Duodenal mucosa (tissue), 2 donors: ENCODE data around the gene SOX6.

Experiments used
- H3K27ac ChIP-seq: one replicate; pipeline ENCODE4 v1.7.0; 2013; ENCODE audit warnings: low read depth, low read length
- H3K27me3 ChIP-seq, 2 donors: one replicate each; pipeline ENCODE4 v1.7.0; 2013; ENCODE audit warnings: low read length in 2 of 2, control low read depth in 1 of 2; ENCODE audit not compliant: insufficient read depth in 2 of 2, control insufficient read depth in 1 of 2
- H3K36me3 ChIP-seq, 2 donors: one replicate each; pipeline ENCODE4 v1.7.0; 2013; ENCODE audit warnings: low read length in 2 of 2, control low read depth in 1 of 2; ENCODE audit not compliant: insufficient read depth in 2 of 2, control insufficient read depth in 1 of 2
- H3K4me1 ChIP-seq, 2 donors: one replicate each; pipeline ENCODE4 v1.7.0; 2013; ENCODE audit warnings: low read length in 2 of 2, control low read depth in 1 of 2; ENCODE audit not compliant: insufficient read depth in 2 of 2, control insufficient read depth in 1 of 2
- H3K4me3 ChIP-seq, 2 donors: one replicate each; pipeline ENCODE4 v1.7.0; 2013; ENCODE audit warnings: low read length in 2 of 2, low read depth in 1 of 2
- H3K9ac ChIP-seq, 2 donors: one replicate each; pipeline ENCODE4 v1.7.0; 2013; ENCODE audit warnings: low read length in 2 of 2, low read depth in 1 of 2
- H3K9me3 ChIP-seq, 2 donors: one replicate each; pipeline ENCODE4 v1.7.0; 2013; ENCODE audit warnings: low read length in 2 of 2, control low read depth in 1 of 2; ENCODE audit not compliant: control insufficient read depth in 1 of 2

SOX6 gene

DNA sequence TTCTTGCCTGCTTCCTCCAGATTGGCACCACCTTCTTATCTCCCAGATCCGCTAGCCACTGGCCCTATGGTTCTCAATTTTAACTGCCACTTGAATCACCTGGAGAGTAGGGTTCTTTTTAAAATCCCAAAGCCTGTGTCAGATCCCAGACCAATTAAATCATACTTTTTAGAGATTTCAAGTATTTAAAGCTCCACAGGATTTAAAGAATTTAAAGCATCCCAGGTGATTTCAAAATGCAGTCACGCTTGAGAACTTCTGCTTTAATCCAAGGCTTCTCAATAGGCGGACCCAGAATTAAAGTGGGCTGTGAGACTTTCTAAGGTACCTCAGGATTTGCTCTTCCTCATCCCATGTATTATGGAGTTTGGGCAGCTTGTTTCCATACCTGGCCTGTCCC, 400.0 kb downstream of the SOX6 start:
- no peak overlapping the region for H3K27ac ChIP-seq
- H3K9ac ChIP-seq = no peak overlapping the region
- H3K36me3 ChIP-seq = no peaks in the 10 kb centered on the region
- H3K4me3 ChIP-seq = no peak overlapping the region
- no peaks in the 10 kb centered on the region for H3K27me3 ChIP-seq
- no peaks in the 10 kb centered on the region for H3K4me1 ChIP-seq
- H3K9me3 ChIP-seq = no peaks in the 10 kb centered on the region

DNA sequence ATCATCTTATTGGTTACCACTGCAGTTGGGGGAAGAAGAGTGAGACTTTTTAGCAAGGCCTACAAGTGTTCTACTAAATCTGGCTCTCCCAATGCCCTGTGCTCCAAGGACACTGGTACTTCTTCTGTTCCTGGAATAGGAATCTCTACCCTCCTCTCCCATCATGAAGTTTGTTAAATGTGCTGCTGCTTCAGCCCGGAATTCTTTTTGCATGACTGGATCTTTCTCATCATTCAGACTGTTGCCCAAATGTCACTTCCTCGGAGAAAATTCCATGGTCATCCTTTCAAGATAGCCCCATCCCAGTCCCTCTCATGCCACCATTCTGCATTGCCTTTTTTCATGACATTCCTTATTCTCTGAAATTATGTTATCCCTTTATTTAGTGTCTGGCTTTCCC, 400.8 kb downstream of the SOX6 start:
- Histone ChIP-seq H3K9ac (no peak overlapping the region), H3K36me3 (no peaks in the 10 kb centered on the region), H3K9me3 (no peaks in the 10 kb centered on the region), H3K27me3 (no peaks in the 10 kb centered on the region), H3K4me1 (no peaks in the 10 kb centered on the region), H3K4me3 (no peak overlapping the region), H3K27ac (no peak overlapping the region)

DNA sequence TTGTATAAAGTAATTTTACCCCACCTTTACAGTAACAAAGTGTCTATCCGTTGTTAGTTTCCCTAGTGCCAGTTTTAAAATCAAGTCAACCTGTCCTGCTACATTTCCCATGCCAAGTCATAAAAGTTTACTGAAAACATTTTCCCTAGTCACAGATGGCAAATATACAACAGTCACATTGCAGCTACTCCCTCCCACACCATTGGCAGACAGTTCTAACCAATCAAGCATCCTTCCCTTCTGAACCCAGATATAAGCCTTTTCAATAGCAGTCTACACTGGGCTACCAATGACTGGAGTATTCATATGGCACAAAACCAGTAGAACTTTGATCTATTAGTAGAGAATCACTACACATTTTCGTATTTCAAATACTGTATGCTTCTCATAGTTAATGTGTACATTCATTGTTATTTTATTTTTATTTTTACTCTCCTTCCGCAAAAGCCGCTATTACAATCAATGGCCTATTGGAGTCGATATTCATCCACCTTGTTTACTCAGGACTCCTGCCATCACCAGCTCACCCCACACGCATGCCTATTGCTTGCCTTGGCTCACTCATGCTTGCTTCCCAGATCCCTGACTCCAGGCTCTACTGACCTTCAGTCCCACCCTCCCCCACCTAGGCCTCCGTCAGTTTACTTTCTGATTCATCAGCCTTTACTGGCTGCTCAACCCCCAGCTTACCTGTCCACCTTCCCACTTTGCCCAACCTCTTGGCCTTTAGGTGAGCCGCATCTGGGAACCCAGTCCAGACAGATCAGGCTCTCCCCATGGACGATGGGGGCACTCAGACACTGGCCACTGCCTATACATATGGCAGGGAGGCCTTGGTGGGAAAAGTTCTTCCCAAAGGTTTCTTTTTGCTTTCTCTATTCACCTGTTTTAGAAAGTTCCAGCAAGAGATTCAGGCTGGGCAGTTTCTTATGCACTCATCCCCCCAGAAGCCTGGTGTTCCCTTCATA, 408.4 kb downstream of the SOX6 start:
- H3K4me1 ChIP-seq = no peaks in the 10 kb centered on the region
- peaks cover 0 to 5% of the 10 kb centered on the region in 2 donors for H3K9me3 ChIP-seq
- H3K4me3 ChIP-seq = no peak overlapping the region
- no peaks in the 10 kb centered on the region for H3K27me3 ChIP-seq
- no peak overlapping the region for H3K9ac ChIP-seq
- H3K36me3 ChIP-seq = no peaks in the 10 kb centered on the region
- H3K27ac ChIP-seq = no peak overlapping the region

GRCh38 chr11:15945726-15946125, 410.6 kb downstream of the SOX6 start:
- H3K4me1 ChIP-seq = no peaks in the 10 kb centered on the region
- H3K9me3 ChIP-seq = peaks cover 0 to 5% of the 10 kb centered on the region in 2 donors

DNA sequence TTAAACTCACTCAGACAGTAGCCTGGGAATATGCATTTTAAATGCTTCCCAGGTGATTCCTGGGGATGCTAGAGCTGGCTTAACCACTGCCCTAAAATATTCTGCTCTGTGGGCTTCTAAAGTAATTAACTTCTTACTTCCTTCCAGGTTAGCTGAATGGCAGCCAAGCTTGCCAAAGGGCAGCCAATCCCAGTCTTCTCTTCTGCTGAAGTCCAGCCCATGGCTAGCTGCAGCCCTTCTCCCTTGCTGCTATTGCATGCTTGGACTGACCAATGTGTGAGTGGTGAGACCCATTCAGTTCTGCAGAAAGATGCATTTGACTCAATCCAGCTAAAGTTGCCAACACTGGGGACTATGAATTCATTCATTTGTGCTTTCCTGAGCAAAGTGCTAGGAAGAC, 411.9 kb downstream of the SOX6 start:
- Histone ChIP-seq H3K9ac (no peak overlapping the region), H3K9me3 (peaks cover 0 to 5% of the 10 kb centered on the region in 2 donors), H3K4me3 (no peak overlapping the region), H3K36me3 (no peaks in the 10 kb centered on the region), H3K27ac (no peak overlapping the region), H3K4me1 (no peaks in the 10 kb centered on the region), H3K27me3 (no peaks in the 10 kb centered on the region)

More at GRCh38 chr11:15945726-15946125, 410.6 kb downstream of the SOX6 start:
- Histone ChIP-seq H3K36me3 (no peaks in the 10 kb centered on the region), H3K27me3 (no peaks in the 10 kb centered on the region), H3K4me3 (no peak overlapping the region), H3K9ac (no peak overlapping the region), H3K27ac (no peak overlapping the region)

- Histone ChIP-seq H3K27ac (no peak overlapping the region), H3K9me3 (peaks cover 0 to 5% of the 10 kb centered on the region in 2 donors), H3K4me3 (no peak overlapping the region), H3K9ac (no peak overlapping the region), H3K4me1 (no peaks in the 10 kb centered on the region), H3K36me3 (no peaks in the 10 kb centered on the region), H3K27me3 (no peaks in the 10 kb centered on the region)
These were observed 412.7 kb downstream of the SOX6 start for GRCh38 chr11:15943418-15944197.

GRCh38 chr11:15942936-15943335, 413.4 kb downstream of the SOX6 start:
- H3K27me3 ChIP-seq = no peaks in the 10 kb centered on the region
- peaks cover 0 to 5% of the 10 kb centered on the region in 2 donors for H3K9me3 ChIP-seq
- no peak overlapping the region for H3K9ac ChIP-seq
- no peaks in the 10 kb centered on the region for H3K36me3 ChIP-seq
- no peak overlapping the region for H3K27ac ChIP-seq
- no peak overlapping the region for H3K4me3 ChIP-seq
- H3K4me1 ChIP-seq = no peaks in the 10 kb centered on the region

DNA sequence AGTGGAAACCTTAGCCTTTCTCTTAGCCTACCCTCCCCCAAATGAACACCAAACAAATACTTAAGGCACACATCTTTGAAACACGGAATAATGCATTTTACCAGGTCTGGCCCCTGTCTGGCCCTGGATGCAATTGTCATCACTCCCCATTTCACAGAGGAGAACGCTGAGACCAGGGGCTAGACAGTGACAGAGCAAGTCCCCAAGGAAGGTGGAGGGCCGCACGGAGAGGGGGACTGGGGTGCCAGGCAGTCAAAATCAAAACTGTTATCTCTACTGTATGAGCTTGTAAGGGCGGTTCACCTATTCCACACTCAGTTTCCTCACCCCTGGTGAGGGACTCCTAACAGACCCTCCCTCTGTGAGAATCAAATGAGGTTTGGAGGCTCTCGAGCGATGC, 414.2 kb downstream of the SOX6 start:
- Histone ChIP-seq H3K27me3 (no peaks in the 10 kb centered on the region), H3K27ac (no peak overlapping the region), H3K36me3 (no peaks in the 10 kb centered on the region), H3K4me3 (no peak overlapping the region), H3K4me1 (no peaks in the 10 kb centered on the region), H3K9ac (no peak overlapping the region), H3K9me3 (peaks cover 0 to 5% of the 10 kb centered on the region in 2 donors)

GRCh38 chr11:15941206-15941770, 415.1 kb downstream of the SOX6 start:
- Histone ChIP-seq H3K9me3 (peaks cover 0 to under 1% of the 10 kb centered on the region in 2 donors), H3K27ac (no peak overlapping the region), H3K4me3 (no peak overlapping the region)

More at GRCh38 chr11:15941206-15941770, 415.1 kb downstream of the SOX6 start:
- H3K36me3 ChIP-seq = no peaks in the 10 kb centered on the region
- no peaks in the 10 kb centered on the region for H3K27me3 ChIP-seq
- no peaks in the 10 kb centered on the region for H3K4me1 ChIP-seq
- H3K9ac ChIP-seq = no peak overlapping the region
